Pulmonary artery endothelial cell (primary cell): Measurements from ENCODE around the gene CLEC18B. TPM values are rescaled to one million over a fixed set of nuclear protein-coding genes. Genes with fewer than 3 reads are reported as not detected.
A peak's percentile ranks its signal among the peaks of the same experiment; 100 is the strongest.
"Not testable (repeated sequence)": the region's sequence is repeated elsewhere in the genome, so short reads cannot be mapped to it uniquely, and the experiment has no call there.

ENCODE experiments used
- DNase-seq: peaks from one replicate; pipeline ENCODE4 v3.0.0-alpha.2; 2011; ENCODE audit warnings: low read depth, low spot score
- total RNA-seq: library from RNA; depleted of rRNA; stranded (reverse); fragments of >200 nt; gene quantifications from 2 replicates; pipeline ENCODE4 v1.2.3, GENCODE V29; 2014

The CLEC18B gene
- total RNA-seq, 1 donor from 2014 or later = not detected

GRCh38 chr16:74407362-74407705, 13.9 kb downstream of the CLEC18B start:
- DNase-seq = not testable (repeated sequence)

DNA sequence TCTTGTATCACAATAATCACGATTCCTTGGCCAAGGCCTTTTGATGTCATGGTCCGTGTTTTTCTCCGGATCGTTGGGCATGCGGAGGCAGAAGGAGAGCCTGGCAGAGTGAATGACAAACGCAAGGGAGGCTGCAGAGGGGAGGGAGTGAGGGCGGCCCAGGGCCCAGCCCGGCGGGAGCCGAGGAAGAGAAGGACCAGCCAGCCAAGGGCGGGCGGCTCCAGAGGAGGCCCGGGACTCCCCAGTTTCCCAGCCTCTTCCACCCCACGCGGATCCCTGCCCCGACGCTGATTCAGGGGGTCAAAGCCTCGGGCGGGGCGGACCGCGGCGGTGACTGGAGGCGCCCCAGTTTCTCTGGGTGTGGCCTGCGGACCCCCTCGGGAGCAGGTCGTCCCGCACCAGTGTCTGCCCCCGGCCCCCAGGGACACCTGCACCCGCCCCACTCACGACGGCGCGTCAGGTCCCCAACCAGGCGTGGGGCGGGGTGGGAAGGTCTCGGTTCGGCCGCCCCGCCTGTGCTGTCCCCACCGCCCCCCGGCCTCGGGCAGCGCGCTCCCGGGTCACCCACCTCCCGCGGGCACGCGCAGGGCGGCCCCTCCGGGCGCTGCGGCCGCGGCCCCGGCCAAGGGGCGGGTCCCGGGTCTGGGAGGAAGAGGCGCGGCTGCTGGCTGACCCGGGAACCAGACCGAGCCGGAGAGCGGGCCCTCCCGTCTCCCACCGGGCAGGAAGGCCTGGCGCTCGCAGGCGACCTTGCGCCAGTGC, 14.5 kb downstream of the CLEC18B start:
- not testable (repeated sequence) for DNase-seq

DNA sequence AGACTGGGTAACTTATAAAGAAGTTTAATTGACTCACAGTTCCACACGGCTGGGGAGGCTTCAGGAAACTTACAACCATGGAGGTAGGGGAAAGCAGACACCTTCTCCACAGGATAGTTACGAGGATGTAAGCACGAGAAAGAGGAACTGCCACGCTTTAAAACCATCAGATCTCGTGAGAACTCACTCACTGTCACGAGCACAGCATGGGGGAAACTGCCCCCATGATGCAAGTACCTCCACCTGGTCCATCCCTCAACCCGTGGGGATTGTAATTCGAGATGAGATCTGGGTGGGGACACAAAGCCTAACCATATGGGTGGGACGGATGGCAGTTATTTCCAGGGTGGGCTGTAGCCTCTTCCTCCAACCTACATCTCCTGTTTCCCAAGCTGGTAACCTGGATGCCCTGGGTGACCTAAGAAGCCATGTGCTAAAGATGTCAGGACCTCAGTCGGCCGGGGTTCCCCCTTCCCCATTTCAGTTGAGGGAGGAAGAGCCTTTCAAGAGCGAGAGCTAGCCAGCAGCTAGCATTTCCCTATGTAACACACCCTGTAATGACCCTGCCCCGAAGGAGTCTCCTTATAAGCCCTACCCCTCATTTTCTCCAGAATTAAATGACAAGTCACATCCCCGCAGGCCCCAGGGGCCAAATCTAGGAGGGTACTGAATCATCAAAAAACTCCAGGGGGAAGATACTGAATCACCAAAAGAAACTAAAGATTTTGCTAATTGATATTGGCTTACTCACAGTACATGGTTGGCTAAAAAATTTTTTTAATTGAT, 16.9 kb downstream of the CLEC18B start:
- DNase-seq = not testable (repeated sequence)

- not testable (repeated sequence) for DNase-seq
Observed at GRCh38 chr16:74400238-74400637, 21.0 kb downstream of the CLEC18B start.

DNA sequence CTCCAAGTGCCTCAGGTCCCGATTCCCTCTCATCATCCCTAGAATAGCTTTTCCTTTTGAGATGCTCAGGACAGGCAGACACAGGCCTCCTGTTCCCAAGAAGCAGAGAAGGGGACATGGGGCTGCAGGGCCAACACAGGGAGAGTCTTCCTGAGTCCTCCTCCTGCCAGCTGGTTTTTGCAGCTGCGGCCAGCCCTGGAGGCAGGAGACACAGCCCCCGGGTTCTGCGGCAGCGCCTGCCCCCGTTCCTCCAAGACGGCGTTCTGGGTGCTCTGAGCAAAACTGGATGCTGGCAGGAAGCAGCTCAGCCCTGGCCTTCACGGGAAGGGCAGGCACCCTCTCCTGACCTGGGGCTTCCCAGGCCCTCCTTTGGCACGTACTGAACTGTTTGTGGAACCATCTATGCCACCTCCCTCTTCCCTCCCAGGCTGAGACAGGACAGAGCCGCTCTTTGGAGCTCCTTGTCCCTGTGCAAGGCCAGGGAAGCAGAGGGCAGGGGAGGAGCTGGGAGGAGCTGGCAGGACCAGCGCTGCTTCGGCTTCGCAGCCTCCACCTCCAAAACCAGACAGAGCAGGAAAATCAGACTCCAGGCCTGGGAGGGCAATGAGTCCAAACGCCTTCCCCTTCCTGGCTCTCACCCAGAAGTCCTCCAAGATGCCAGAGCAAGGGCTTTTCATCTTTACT, 22.9 kb downstream of the CLEC18B start:
- not testable (repeated sequence) for DNase-seq

GRCh38 chr16:74396521-74397017, 24.7 kb downstream of the CLEC18B start:
- DNase-seq = peak; percentile 19

- not testable (repeated sequence) for DNase-seq
Observed at GRCh38 chr16:74394604-74395003, 26.7 kb downstream of the CLEC18B start.

GRCh38 chr16:74394131-74394530, 27.1 kb downstream of the CLEC18B start:
- DNase-seq = not testable (repeated sequence)

DNA sequence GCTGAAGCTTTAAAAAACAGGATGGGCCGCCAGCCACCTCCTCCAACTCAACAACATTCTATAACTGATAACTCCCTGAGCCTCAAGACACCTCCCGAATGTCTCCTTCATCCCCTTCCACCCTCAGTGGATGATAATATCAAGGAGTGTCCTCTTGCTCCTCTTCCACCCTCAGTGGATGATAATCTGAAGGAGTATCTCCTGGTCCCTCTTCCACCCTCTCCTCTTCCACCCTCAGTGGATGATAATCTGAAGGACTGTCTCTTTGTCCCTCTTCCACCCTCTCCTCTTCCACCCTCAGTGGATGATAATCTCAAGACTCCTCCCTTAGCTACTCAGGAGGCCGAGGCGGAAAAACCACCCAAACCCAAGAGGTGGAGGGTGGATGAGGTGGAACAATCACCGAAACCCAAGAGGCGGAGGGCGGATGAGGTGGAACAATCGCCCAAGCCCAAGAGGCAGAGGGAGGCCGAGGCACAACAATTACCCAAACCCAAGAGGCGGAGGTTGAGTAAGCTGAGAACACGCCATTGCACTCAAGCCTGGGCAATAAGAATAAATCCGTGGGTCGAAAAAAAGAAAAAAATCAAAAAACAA, 29.7 kb downstream of the CLEC18B start:
- not testable (repeated sequence) for DNase-seq

- DNase-seq = not testable (repeated sequence)
Observed at GRCh38 chr16:74382339-74383034, 38.8 kb downstream of the CLEC18B start.

- DNase-seq = not testable (repeated sequence)
Observed at GRCh38 chr16:74373847-74374184, 47.5 kb downstream of the CLEC18B start.

- no peak for DNase-seq
Observed at GRCh38 chr16:74372953-74373846, 48.1 kb downstream of the CLEC18B start.

DNA sequence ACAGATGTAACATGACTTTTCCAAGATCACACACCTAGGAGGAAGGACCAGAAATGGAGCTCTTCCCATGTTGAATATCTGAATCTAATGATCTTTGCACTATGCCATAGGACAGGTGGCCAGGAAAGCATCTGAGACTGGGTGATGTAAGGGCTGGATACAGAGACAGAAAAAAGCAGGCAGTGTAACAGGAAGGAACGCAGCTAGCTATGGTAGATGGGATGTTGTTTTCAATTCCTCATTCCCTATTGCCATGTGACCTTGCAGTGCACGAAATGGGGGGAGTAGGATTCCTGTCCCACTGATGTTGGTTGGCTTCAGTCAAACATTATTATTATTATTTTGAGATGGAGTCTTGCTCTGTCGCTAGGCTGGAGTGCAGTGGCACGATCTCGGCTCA, 48.9 kb downstream of the CLEC18B start:
- no peak for DNase-seq

DNA sequence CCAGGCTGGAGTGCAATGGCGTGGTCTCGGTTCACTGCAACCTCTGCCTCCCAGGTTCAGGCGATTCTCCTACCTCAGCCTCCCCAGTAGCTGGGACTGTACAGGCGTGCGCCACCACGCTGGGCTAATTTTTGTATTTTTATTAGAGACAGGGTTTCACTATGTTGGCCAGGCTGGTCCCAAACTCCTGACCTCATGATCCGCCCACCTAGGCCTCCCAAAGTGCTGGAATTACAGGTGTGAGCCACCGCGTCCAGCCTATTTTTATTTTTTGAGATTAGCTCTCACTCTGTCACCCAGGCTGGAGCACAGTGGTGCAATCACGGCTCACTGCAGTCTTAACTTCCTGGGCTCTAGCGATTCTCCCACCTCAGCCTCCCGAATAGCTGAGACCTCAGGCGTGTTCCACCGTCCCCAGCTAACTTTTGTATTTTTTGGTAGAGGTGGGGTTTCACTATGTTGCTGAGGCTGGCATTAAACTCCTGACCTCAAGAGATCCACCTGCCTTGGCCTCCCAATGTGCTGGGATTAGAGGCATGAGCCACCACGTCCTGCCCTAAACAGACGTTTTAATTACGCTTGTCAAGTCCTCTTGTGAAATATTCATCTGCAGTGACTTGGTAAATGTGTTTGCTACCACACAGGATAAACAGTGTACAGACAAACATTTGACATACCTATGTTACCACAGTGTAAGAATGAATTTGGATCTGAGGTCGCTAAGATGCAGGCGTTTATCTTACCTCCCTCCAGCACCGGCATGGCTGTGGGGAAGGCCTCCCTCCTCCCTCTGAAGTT, 50.7 kb downstream of the CLEC18B start:
- DNase-seq = not testable (repeated sequence)

DNA sequence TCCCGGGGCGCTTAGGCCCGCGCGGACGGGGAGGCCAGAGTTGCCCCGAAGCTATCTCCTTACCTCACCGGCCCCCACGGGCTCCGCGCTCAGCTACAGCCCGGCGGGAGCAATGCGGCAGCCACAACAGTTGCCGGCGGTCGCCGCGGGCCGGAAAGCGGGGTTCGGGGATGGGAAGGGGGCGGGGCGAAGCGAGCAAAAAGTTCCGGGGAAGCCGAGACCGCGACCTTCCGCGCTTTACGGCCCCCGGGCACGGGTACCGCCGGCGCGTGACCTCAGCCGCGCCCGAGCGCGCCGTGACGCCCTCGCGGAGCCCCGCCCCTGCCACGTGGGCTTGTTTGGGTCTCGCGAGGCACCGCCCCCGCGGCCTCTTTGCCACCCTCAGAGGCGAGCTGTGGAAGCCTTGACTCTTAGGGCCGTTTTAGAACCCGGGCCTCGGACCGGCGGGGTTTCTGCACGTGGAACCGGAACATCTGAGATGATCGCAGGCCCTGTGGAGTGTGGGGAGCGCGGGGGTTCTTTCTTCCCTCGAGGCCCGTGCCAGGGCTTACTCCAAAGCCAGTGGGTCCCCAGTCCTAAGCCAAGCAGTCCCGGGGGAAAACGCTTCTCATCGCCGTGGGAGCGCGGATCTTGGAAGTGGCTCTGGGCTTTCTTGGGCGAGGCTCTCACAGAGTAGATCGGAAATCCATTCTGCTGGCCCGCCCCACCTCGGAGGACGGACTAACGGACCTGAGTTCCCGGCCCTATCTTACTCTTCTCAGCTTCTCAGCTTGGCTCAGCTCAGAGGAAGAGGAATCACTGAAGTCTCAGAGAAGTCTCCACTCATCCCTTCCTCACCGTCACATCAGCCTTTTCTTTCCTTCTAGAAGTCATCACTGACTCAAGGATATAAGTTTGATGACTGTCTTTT, 53.0 kb downstream of the CLEC18B start:
- DNase-seq = peak; percentile 60

GRCh38 chr16:74367469-74368001, 53.7 kb downstream of the CLEC18B start:
- DNase-seq = not testable (repeated sequence)
